Left ventricle myocardium inferior (tissue), 1 donor: Measurements from ENCODE around the gene RABGGTA. TPM values are rescaled to one million over a fixed set of nuclear protein-coding genes. Genes with fewer than 3 reads are reported as not detected.

Experiments used
- DNase-seq: peaks from one replicate; pipeline ENCODE4 v3.0.0-alpha.2; 2020
- H3K27ac ChIP-seq: fragments of 200-600 bp; replicated peaks from 2 replicates; pipeline ENCODE4 v1.8.0; 2021
- H3K27me3 ChIP-seq: fragments of 200-600 bp; 2 replicates; pipeline ENCODE4 v1.8.0; 2021; ENCODE audit warnings: low read depth
- H3K36me3 ChIP-seq: fragments of 200-600 bp; 2 replicates; pipeline ENCODE4 v1.8.0; 2021
- H3K4me1 ChIP-seq: fragments of 200-600 bp; 2 replicates; pipeline ENCODE4 v1.8.0; 2021
- H3K4me3 ChIP-seq: fragments of 200-600 bp; 2 replicates; pipeline ENCODE4 v1.8.0; 2021; ENCODE audit warnings: mild to moderate bottlenecking, moderate library complexity
- H3K9me3 ChIP-seq: fragments of 200-600 bp; replicated peaks from 2 replicates; pipeline ENCODE4 v1.8.0; 2021
- intact Hi-C: fragments of 100-400 bp; cut with micrococcal nuclease; formaldehyde crosslinking; loops from one replicate; pipeline ENCODE4 v1.11.0; 2022
- long read RNA-seq: library from polyadenylated mRNA; unstranded; transcript quantifications from one replicate; pipeline ENCODE4 v2.0.0, GENCODE V29; 2021
- total RNA-seq: library from RNA; stranded (reverse); fragmentation: NEBNext Ultra II Directional; extraction: Animal tissue kit (Norgen Biotek cat#: 25700); gene quantifications from one replicate; pipeline ENCODE4 v1.2.1, GENCODE V29; 2021
- TF ChIP-seq, protein P1 (sequence below): fragments of 200-600 bp; IDR thresholded peaks from 2 replicates; pipeline ENCODE4 v1.8.0; 2021; ENCODE audit warnings: antibody characterized with exemption, mild to moderate bottlenecking, borderline replicate concordance
- donor health status: DM: no; HTN: yes; CAD: no; lungs with severe emphysema.

Gene RABGGTA, protein sequence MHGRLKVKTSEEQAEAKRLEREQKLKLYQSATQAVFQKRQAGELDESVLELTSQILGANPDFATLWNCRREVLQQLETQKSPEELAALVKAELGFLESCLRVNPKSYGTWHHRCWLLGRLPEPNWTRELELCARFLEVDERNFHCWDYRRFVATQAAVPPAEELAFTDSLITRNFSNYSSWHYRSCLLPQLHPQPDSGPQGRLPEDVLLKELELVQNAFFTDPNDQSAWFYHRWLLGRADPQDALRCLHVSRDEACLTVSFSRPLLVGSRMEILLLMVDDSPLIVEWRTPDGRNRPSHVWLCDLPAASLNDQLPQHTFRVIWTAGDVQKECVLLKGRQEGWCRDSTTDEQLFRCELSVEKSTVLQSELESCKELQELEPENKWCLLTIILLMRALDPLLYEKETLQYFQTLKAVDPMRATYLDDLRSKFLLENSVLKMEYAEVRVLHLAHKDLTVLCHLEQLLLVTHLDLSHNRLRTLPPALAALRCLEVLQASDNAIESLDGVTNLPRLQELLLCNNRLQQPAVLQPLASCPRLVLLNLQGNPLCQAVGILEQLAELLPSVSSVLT
- total RNA-seq, result 22.3 TPM
- long read RNA-seq, transcript RABGGTA-202 (16 exons, 2,265 nt), result minor isoform, 14 of 54 reads
- long read RNA-seq, transcript RABGGTA-201 (17 exons, 2,088 nt), result major isoform, 25 of 54 reads
- long read RNA-seq, partial matches to known transcripts, result 5 of 54 reads
- long read RNA-seq, other reads (novel, unspliced or antisense), result 10 of 54 reads

DNA sequence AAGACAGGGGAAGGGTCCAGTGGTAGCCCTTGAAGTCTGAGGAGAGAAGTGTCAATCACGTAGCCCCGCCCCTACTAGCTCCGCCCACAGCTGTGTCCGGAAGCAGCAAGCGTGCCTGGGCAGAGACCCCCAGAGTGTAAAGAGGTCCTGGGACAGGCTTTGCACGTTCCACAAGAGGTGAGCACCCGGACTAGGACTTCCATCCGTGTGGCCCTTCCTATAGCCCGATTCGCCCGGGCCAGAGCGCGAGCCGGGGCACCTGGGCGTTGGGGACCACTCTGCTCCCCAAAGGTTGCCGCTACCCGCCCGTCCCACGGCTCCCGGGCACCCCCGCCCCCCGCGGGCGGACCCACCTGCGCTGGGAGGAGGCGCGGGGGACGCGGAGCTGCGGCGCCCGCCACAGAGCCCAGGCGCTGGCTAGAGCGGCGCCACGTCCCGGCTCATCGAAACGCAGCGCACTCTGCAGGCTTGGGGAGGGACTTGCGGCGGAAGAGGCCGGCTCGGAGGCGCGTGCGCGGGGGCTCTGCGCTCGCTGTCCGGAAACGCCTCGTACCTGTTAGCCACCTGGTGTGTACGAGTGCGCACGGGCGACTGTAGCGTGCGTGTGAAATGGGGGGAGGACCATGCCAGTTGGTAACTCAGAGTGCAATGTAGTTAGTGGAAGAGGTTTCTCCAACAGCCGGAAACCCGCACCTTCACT is at the start of gene RABGGTA:
Gene RABGGTA (minus strand): TSS at position 464 of the 700 bp plus-strand sequence. CDS start 482 bp downstream, outside the sequence.
- intact Hi-C loops, result no loop called here
- peaks cover 35% of the 10 kb centered on the region for H3K4me1 ChIP-seq

DNA sequence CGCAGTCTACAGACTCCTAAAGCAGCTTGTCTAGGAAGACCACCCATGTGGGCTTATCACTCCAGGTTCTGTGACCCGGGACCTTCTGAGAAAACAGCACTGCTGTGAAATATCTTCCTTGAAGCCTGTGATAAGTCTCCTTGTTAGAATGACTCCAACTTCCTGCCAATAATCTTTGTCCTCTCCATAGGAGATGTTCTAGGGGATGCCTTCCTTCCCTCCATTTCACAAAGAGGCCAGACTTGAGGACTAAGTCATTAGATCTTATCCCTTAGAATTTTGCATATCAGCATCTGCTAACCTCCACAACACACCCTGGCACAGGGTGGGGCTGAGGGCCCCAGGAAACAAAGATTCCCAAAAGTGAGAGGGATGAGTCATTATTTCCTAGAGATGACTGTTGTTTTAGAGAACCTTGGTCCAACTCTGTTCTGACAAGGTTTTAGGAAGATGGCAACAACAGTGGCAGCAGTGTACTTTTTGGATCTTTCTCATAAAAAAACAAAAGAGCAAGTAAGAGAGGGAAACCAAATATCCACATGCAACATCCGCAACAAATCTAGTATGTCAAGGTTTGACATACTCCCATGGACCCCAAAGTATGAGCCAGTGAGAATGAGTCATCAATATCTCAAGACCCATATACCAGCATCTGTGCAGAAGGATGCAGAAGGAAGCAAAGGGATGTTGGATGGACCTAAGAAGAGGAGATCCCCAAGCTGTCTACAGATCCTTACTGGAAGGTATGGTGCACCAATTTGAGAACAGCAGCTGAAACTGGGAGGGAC is 45.9 kb upstream of the RABGGTA start:
- intact Hi-C loops, result no loop called here
- Histone ChIP-seq H3K4me3 (no peak overlapping the region), H3K36me3 (peaks cover 21% of the 10 kb centered on the region), H3K4me1 (peaks cover 52% of the 10 kb centered on the region), H3K9me3 (no peaks in the 10 kb centered on the region), H3K27me3 (peaks cover 46% of the 10 kb centered on the region), H3K27ac (no peak overlapping the region)
- TF ChIP-seq, protein P1, sequence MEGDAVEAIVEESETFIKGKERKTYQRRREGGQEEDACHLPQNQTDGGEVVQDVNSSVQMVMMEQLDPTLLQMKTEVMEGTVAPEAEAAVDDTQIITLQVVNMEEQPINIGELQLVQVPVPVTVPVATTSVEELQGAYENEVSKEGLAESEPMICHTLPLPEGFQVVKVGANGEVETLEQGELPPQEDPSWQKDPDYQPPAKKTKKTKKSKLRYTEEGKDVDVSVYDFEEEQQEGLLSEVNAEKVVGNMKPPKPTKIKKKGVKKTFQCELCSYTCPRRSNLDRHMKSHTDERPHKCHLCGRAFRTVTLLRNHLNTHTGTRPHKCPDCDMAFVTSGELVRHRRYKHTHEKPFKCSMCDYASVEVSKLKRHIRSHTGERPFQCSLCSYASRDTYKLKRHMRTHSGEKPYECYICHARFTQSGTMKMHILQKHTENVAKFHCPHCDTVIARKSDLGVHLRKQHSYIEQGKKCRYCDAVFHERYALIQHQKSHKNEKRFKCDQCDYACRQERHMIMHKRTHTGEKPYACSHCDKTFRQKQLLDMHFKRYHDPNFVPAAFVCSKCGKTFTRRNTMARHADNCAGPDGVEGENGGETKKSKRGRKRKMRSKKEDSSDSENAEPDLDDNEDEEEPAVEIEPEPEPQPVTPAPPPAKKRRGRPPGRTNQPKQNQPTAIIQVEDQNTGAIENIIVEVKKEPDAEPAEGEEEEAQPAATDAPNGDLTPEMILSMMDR, result no peak
- no peak for DNase-seq

More for the DNA sequence above, at the start of gene RABGGTA:
- H3K27ac ChIP-seq, result peak within 1 kb of the TSS; percentile 99
- H3K36me3 ChIP-seq, result peaks cover 38% of the 10 kb centered on the region
- peak within 1 kb of the TSS; percentile 90 for H3K4me3 ChIP-seq
- DNase-seq, result peak; percentile 88
- no peaks in the 10 kb centered on the region for H3K9me3 ChIP-seq
- no peaks in the 10 kb centered on the region for H3K27me3 ChIP-seq
- TF ChIP-seq, protein P1, result peak; percentile 83

DNA sequence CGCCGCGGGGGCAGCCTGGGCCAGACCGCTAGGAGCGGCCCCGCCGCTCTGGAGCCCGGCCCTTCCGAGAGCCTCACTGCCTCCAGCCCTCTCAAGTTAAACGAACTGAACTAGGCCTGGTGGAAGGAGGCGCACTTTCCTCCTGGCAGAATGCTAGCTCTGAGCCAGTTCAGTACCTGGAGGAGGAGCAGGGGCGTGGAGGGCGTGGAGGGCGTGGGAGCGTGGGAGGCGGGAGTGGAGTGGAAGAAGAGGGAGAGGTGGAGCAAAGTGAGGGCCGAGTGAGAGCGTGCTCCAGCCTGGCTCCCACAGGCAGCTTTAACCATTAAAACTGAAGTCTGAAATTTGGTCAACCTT is 45.2 kb upstream of the RABGGTA start:
- peaks cover 60% of the 10 kb centered on the region for H3K4me1 ChIP-seq
- intact Hi-C loops, result no loop called here
- peaks cover 46% of the 10 kb centered on the region for H3K27me3 ChIP-seq

DNA sequence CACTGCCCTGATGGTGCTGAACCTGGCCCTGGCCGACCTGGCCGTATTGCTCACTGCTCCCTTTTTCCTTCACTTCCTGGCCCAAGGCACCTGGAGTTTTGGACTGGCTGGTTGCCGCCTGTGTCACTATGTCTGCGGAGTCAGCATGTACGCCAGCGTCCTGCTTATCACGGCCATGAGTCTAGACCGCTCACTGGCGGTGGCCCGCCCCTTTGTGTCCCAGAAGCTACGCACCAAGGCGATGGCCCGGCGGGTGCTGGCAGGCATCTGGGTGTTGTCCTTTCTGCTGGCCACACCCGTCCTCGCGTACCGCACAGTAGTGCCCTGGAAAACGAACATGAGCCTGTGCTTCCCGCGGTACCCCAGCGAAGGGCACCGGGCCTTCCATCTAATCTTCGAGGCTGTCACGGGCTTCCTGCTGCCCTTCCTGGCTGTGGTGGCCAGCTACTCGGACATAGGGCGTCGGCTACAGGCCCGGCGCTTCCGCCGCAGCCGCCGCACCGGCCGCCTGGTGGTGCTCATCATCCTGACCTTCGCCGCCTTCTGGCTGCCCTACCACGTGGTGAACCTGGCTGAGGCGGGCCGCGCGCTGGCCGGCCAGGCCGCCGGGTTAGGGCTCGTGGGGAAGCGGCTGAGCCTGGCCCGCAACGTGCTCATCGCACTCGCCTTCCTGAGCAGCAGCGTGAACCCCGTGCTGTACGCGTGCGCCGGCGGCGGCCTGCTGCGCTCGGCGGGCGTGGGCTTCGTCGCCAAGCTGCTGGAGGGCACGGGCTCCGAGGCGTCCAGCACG is 44.6 kb upstream of the RABGGTA start:
- DNase-seq, result peak; percentile 55
- H3K9me3 ChIP-seq, result no peaks in the 10 kb centered on the region
- H3K27ac ChIP-seq, result peak overlapping the region; percentile 88
- H3K4me1 ChIP-seq, result peaks cover 66% of the 10 kb centered on the region
- TF ChIP-seq, protein P1, result peak; percentile 57
- intact Hi-C loops, result no loop called here
- peak overlapping the region; percentile 41 for H3K4me3 ChIP-seq
- H3K27me3 ChIP-seq, result peaks cover 46% of the 10 kb centered on the region
- H3K36me3 ChIP-seq, result peaks cover 13% of the 10 kb centered on the region

More for the DNA sequence above, 45.2 kb upstream of the RABGGTA start:
- TF ChIP-seq, protein P1, result no peak
- no peaks in the 10 kb centered on the region for H3K9me3 ChIP-seq
- peaks cover 19% of the 10 kb centered on the region for H3K36me3 ChIP-seq
- H3K27ac ChIP-seq, result peak overlapping the region; percentile 88
- DNase-seq, result no peak
- H3K4me3 ChIP-seq, result peak overlapping the region; percentile 41
